ENCODE results near the gene TRIB2.

The TRIB2 gene

DNA sequence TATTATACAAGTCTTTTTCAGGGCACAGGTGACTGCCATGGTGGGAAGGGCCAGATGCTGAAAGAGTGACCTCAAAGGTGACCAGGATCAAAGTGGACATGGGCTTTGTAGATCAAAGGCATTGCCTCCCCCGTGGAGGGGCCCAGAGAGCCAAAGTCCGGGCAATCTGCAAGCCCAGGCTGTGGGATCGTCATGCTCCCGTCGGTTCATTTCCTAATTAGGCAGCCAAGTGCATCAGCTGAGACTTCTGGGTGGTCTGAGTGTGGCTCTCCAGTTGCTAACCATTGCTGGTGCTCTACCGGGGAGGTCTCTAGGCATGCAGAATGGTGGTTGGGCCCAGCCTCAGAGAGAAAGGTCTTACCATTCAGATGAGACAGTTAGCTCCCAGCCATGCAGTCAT lies 61.6 kb downstream of the TRIB2 start:
- ATAC-seq (ENCODE audit: low read depth) (no peak), DNase-seq (ENCODE audit: low spot score in 2 of 2) (no peak)
- Mint-ChIP-seq H3K4me1 (peaks cover 4% of the 10 kb centered on the region), H3K27ac (no peak overlapping the region), H3K4me3 (no peak overlapping the region), H3K36me3 (peaks cover 2% of the 10 kb centered on the region), H3K27me3 (peaks cover 7% of the 10 kb centered on the region), H3K9me3 (peaks cover 2% of the 10 kb centered on the region)

GRCh38 chr2:12778811-12779579 lies 62.3 kb downstream of the TRIB2 start:
- Mint-ChIP-seq H3K27me3 (peaks cover 7% of the 10 kb centered on the region), H3K27ac (no peak overlapping the region), H3K36me3 (peaks cover 2% of the 10 kb centered on the region), H3K4me1 (peaks cover 4% of the 10 kb centered on the region), H3K9me3 (peaks cover 2% of the 10 kb centered on the region), H3K4me3 (no peak overlapping the region)
- DNase-seq (ENCODE audit: low spot score in 2 of 2) (no peak), ATAC-seq (ENCODE audit: low read depth) (no peak)

- Mint-ChIP-seq H3K9me3 (no peaks in the 10 kb centered on the region), H3K27me3 (peaks cover 8% of the 10 kb centered on the region), H3K4me3 (no peak overlapping the region), H3K36me3 (peaks cover 2% of the 10 kb centered on the region), H3K27ac (no peak overlapping the region), H3K4me1 (peaks cover 4% of the 10 kb centered on the region)
- ATAC-seq (ENCODE audit: low read depth): no peak
- no peak for DNase-seq (ENCODE audit: low spot score in 2 of 2)
Observed at GRCh38 chr2:12781329-12781728, 64.6 kb downstream of the TRIB2 start.

DNA sequence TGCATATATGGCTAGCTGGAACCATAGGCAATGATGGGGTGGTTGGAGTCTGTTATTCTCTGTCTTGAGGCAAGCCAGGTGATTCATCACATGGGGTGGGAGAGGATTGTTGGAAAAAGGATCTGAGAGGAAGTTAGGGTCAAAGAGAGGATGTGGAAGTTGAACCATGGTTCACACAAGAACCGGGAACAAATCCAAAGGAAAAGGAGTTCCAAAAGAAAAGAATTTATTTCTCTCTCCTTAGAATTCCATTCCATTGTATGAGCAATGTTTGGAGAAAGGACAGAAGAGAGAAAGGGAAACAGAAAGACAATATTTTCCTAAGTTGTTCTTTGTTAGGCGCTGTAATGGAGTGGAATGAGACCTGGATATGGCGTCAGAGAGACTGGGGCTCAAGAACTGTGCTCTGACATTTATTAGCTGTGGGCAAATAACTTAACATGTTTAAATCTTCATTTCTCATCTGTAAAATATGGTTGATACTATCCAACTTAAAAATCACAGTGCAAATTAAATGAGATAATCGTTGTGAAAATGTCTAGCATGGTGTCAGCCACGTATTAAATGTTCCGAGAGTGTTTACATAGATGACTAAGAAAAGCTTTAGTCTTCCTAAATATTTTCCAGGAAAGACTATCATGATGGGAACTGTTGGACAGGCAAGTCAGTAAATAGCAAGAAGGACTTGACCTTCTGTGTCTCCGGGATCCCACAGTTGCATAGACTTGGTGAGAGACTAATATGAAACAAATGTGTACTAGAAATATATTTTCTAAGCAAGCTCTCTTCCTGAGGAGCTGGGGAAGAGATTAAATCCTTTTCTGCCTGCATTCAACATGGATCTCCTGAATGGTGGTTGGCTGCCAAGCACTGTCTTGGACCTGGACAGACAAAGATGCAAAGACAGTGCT lies 71.4 kb downstream of the TRIB2 start:
- peaks cover 2% of the 10 kb centered on the region for H3K9me3 Mint-ChIP-seq
- no peaks in the 10 kb centered on the region for H3K4me1 Mint-ChIP-seq
- H3K27me3 Mint-ChIP-seq: peaks cover 13% of the 10 kb centered on the region
- DNase-seq (ENCODE audit: low spot score in 2 of 2) (no peak), ATAC-seq (ENCODE audit: low read depth) (no peak)
- peaks cover 2% of the 10 kb centered on the region for H3K36me3 Mint-ChIP-seq
- no peak overlapping the region for H3K4me3 Mint-ChIP-seq
- no peak overlapping the region for H3K27ac Mint-ChIP-seq

GRCh38 chr2:12791906-12792305 lies 75.2 kb downstream of the TRIB2 start:
- no peak overlapping the region for H3K27ac Mint-ChIP-seq
- DNase-seq (ENCODE audit: low spot score in 2 of 2): no peak
- peaks cover 2% of the 10 kb centered on the region for H3K9me3 Mint-ChIP-seq

More at GRCh38 chr2:12791906-12792305, 75.2 kb downstream of the TRIB2 start:
- Mint-ChIP-seq H3K27me3 (peaks cover 10% of the 10 kb centered on the region), H3K4me3 (no peak overlapping the region), H3K36me3 (no peaks in the 10 kb centered on the region), H3K4me1 (no peaks in the 10 kb centered on the region)
- no peak for ATAC-seq (ENCODE audit: low read depth)
